IgD-negative memory B cell (primary cell): ENCODE measurements around the gene SYCP2L. TPM values are rescaled to one million over a fixed set of nuclear protein-coding genes. Genes with fewer than 3 reads are reported as not detected.
"Not testable (repeated sequence)": the region's sequence is repeated elsewhere in the genome, so short reads cannot be mapped to it uniquely, and the experiment has no call there.

ENCODE experiments used
- H3K27ac Mint-ChIP-seq, 3 donors: one replicate each; pipeline ENCODE4 v1.8.0; 2020 to 2022; ENCODE audit warnings: mild to moderate bottlenecking in 3 of 3, mixed read lengths in 3 of 3, moderate library complexity in 1 of 3
- H3K27me3 Mint-ChIP-seq: one replicate; pipeline ENCODE4 v1.8.0; 2021; ENCODE audit warnings: mixed read lengths
- H3K36me3 Mint-ChIP-seq: one replicate; pipeline ENCODE4 v1.8.0; 2020; ENCODE audit warnings: mild to moderate bottlenecking, mixed read lengths
- H3K4me1 Mint-ChIP-seq, 3 donors: one replicate each; pipeline ENCODE4 v1.8.0; 2020 to 2022; ENCODE audit warnings: mixed read lengths in 3 of 3, mild to moderate bottlenecking in 1 of 3
- H3K4me3 Mint-ChIP-seq, 4 donors: one replicate each; pipeline ENCODE4 v1.8.0; 2020 to 2022; ENCODE audit warnings: mild to moderate bottlenecking in 4 of 4, mixed read lengths in 4 of 4, moderate library complexity in 3 of 4
- H3K9me3 Mint-ChIP-seq, 3 donors: one replicate each; pipeline ENCODE4 v1.8.0; 2020 to 2021; ENCODE audit warnings: mixed read lengths in 3 of 3, mild to moderate bottlenecking in 1 of 3
- polyA plus RNA-seq: library from polyadenylated mRNA; unstranded; fragments of 300-500 nt; fragmentation: Illumina TruSeq; gene quantifications from one replicate; pipeline ENCODE4 v1.2.3, GENCODE V29; 2021

Gene SYCP2L
- polyA plus RNA-seq, 1 donor from 2014 or later, result not detected

- Mint-ChIP-seq H3K36me3 (peaks cover 3% of the 10 kb centered on the region), H3K9me3 (no peaks in the 10 kb centered on the region), H3K4me1 (peaks cover 7 to 17% (median 14%) of the 10 kb centered on the region in 3 donors), H3K4me3 (no peak overlapping the region), H3K27ac (peak overlapping the region in 1 of 3 donors; percentile 49), H3K27me3 (peaks cover 22% of the 10 kb centered on the region)
Measured at GRCh38 chr6:10891960-10892359, 5.1 kb downstream of the SYCP2L start.

- Mint-ChIP-seq H3K4me1 (peaks cover 0 to 3% (median 0%) of the 10 kb centered on the region in 3 donors), H3K9me3 (no peaks in the 10 kb centered on the region), H3K36me3 (peaks cover 7% of the 10 kb centered on the region), H3K4me3 (no peak overlapping the region), H3K27ac (peak overlapping the region in 2 of 3 donors; percentile 35 to 68), H3K27me3 (peaks cover 4% of the 10 kb centered on the region)
Measured at GRCh38 chr6:10894958-10895357, 8.1 kb downstream of the SYCP2L start.

- H3K4me1 Mint-ChIP-seq, result peaks cover under 1 to 5% (median 2%) of the 10 kb centered on the region in 3 donors
- peaks cover 7% of the 10 kb centered on the region for H3K36me3 Mint-ChIP-seq
- H3K4me3 Mint-ChIP-seq, result peak overlapping the region in 1 of 4 donors; percentile 17
- H3K9me3 Mint-ChIP-seq, result no peaks in the 10 kb centered on the region
- H3K27me3 Mint-ChIP-seq, result peaks cover 3% of the 10 kb centered on the region
- no peak overlapping the region for H3K27ac Mint-ChIP-seq
Measured at GRCh38 chr6:10896691-10897090, 9.8 kb downstream of the SYCP2L start.

- Mint-ChIP-seq H3K36me3 (peaks cover 5% of the 10 kb centered on the region), H3K4me1 (peaks cover 7 to 16% (median 8%) of the 10 kb centered on the region in 3 donors), H3K9me3 (peaks cover 0 to 4% (median 0%) of the 10 kb centered on the region in 3 donors), H3K27ac (peak overlapping the region; percentile 10 to 94 (median 37)), H3K4me3 (peak overlapping the region; percentile 9 to 81 (median 76)), H3K27me3 (no peaks in the 10 kb centered on the region)
Measured at GRCh38 chr6:10901770-10902169, 14.9 kb downstream of the SYCP2L start.

- Mint-ChIP-seq H3K27ac (no peak overlapping the region), H3K4me1 (peaks cover 7 to 16% (median 8%) of the 10 kb centered on the region in 3 donors), H3K36me3 (peaks cover 4% of the 10 kb centered on the region), H3K27me3 (peaks cover 6% of the 10 kb centered on the region), H3K4me3 (no peak overlapping the region), H3K9me3 (peaks cover 0 to 4% (median 0%) of the 10 kb centered on the region in 3 donors)
Measured at GRCh38 chr6:10904015-10904414, 17.2 kb downstream of the SYCP2L start.

- peaks cover 4% of the 10 kb centered on the region for H3K36me3 Mint-ChIP-seq
- no peak overlapping the region for H3K4me3 Mint-ChIP-seq
- peaks cover 7% of the 10 kb centered on the region for H3K27me3 Mint-ChIP-seq
Measured at GRCh38 chr6:10908228-10908627, 21.4 kb downstream of the SYCP2L start.

GRCh38 chr6:10919520-10919919 lies 32.7 kb downstream of the SYCP2L start:
- not testable (repeated sequence) for H3K9me3 Mint-ChIP-seq, H3K27ac Mint-ChIP-seq, H3K4me1 Mint-ChIP-seq, H3K36me3 Mint-ChIP-seq, H3K4me3 Mint-ChIP-seq, H3K27me3 Mint-ChIP-seq

More at GRCh38 chr6:10908228-10908627, 21.4 kb downstream of the SYCP2L start:
- Mint-ChIP-seq H3K9me3 (peaks cover 0 to 3% (median 0%) of the 10 kb centered on the region in 3 donors), H3K27ac (no peak overlapping the region), H3K4me1 (no peaks in the 10 kb centered on the region)

GRCh38 chr6:10933126-10933525 lies 46.3 kb downstream of the SYCP2L start:
- H3K4me1 Mint-ChIP-seq, result no peaks in the 10 kb centered on the region
- no peak overlapping the region for H3K27ac Mint-ChIP-seq
- no peak overlapping the region for H3K4me3 Mint-ChIP-seq
- peaks cover 0 to 3% (median 1%) of the 10 kb centered on the region in 3 donors for H3K9me3 Mint-ChIP-seq
- no peaks in the 10 kb centered on the region for H3K36me3 Mint-ChIP-seq
- H3K27me3 Mint-ChIP-seq, result peaks cover 10% of the 10 kb centered on the region

GRCh38 chr6:10939840-10940239 lies 53.0 kb downstream of the SYCP2L start:
- H3K4me3 Mint-ChIP-seq, result no peak overlapping the region
- H3K9me3 Mint-ChIP-seq, result peaks cover 0 to 2% (median 1%) of the 10 kb centered on the region in 3 donors
- peaks cover 4% of the 10 kb centered on the region for H3K27me3 Mint-ChIP-seq
- no peaks in the 10 kb centered on the region for H3K4me1 Mint-ChIP-seq
- no peak overlapping the region for H3K27ac Mint-ChIP-seq
- peaks cover 2% of the 10 kb centered on the region for H3K36me3 Mint-ChIP-seq

- Mint-ChIP-seq H3K9me3 (peaks cover 0 to 1% (median 0%) of the 10 kb centered on the region in 3 donors), H3K4me1 (no peaks in the 10 kb centered on the region), H3K27me3 (peaks cover 1% of the 10 kb centered on the region), H3K27ac (no peak overlapping the region), H3K4me3 (no peak overlapping the region), H3K36me3 (no peaks in the 10 kb centered on the region)
Measured at GRCh38 chr6:10945845-10946244, 59.0 kb downstream of the SYCP2L start.

- no peak overlapping the region for H3K4me3 Mint-ChIP-seq
- no peak overlapping the region for H3K27ac Mint-ChIP-seq
Measured at GRCh38 chr6:10947966-10948365, 61.1 kb downstream of the SYCP2L start.

GRCh38 chr6:10949579-10950490 lies 63.0 kb downstream of the SYCP2L start:
- no peak overlapping the region for H3K4me3 Mint-ChIP-seq
- H3K27me3 Mint-ChIP-seq, result peaks cover 4% of the 10 kb centered on the region
- peaks cover 0 to 3% (median 0%) of the 10 kb centered on the region in 3 donors for H3K9me3 Mint-ChIP-seq
- H3K36me3 Mint-ChIP-seq, result no peaks in the 10 kb centered on the region
- H3K4me1 Mint-ChIP-seq, result peaks cover 0 to 5% (median 2%) of the 10 kb centered on the region in 3 donors
- H3K27ac Mint-ChIP-seq, result no peak overlapping the region

More at GRCh38 chr6:10947966-10948365, 61.1 kb downstream of the SYCP2L start:
- peaks cover 4% of the 10 kb centered on the region for H3K27me3 Mint-ChIP-seq
- no peaks in the 10 kb centered on the region for H3K4me1 Mint-ChIP-seq
- no peaks in the 10 kb centered on the region for H3K36me3 Mint-ChIP-seq
- peaks cover 0 to 1% (median 0%) of the 10 kb centered on the region in 3 donors for H3K9me3 Mint-ChIP-seq

GRCh38 chr6:10951675-10952282 lies 64.9 kb downstream of the SYCP2L start:
- Mint-ChIP-seq H3K4me1 (peaks cover 0 to 5% (median 2%) of the 10 kb centered on the region in 3 donors), H3K4me3 (no peak overlapping the region), H3K27me3 (peaks cover 4% of the 10 kb centered on the region), H3K27ac (no peak overlapping the region), H3K36me3 (no peaks in the 10 kb centered on the region), H3K9me3 (peaks cover 0 to 2% (median 0%) of the 10 kb centered on the region in 3 donors)

GRCh38 chr6:10954590-10955010 lies 67.7 kb downstream of the SYCP2L start:
- H3K9me3 Mint-ChIP-seq, result peaks cover 0 to 2% (median 0%) of the 10 kb centered on the region in 3 donors

GRCh38 chr6:10956776-10957175 lies 69.9 kb downstream of the SYCP2L start:
- H3K4me3 Mint-ChIP-seq, result no peak overlapping the region
- H3K27ac Mint-ChIP-seq, result no peak overlapping the region
- peaks cover 7% of the 10 kb centered on the region for H3K27me3 Mint-ChIP-seq
- peaks cover 2% of the 10 kb centered on the region for H3K36me3 Mint-ChIP-seq
- peaks cover 0 to 2% (median 2%) of the 10 kb centered on the region in 3 donors for H3K9me3 Mint-ChIP-seq
- H3K4me1 Mint-ChIP-seq, result peaks cover 0 to 5% (median 2%) of the 10 kb centered on the region in 3 donors

More at GRCh38 chr6:10954590-10955010, 67.7 kb downstream of the SYCP2L start:
- Mint-ChIP-seq H3K27ac (no peak overlapping the region), H3K36me3 (peaks cover 2% of the 10 kb centered on the region), H3K4me3 (no peak overlapping the region), H3K4me1 (peaks cover 0 to 5% (median 2%) of the 10 kb centered on the region in 3 donors), H3K27me3 (peaks cover 4% of the 10 kb centered on the region)
